Naive B cell (primary cell): ENCODE results near the gene TAF11L11. TPM values are rescaled to one million over a fixed set of nuclear protein-coding genes. Genes with fewer than 3 reads are reported as not detected.
"Not testable (repeated sequence)": the region's sequence is repeated elsewhere in the genome, so short reads cannot be mapped to it uniquely, and the experiment has no call there.

Experiments used
- ATAC-seq, 2 donors: fragments of 150-1000 bp; cut with Tn5 transposase; 2 replicates each; pipeline ENCODE4 v1.10.0; 2021; ENCODE audit warnings: low read depth in 2 of 2, mild to moderate bottlenecking in 2 of 2, moderate library complexity in 2 of 2
- DNase-seq: peaks from one replicate; pipeline ENCODE4 v3.0.0; 2022
- H3K27ac Mint-ChIP-seq, 6 donors: one replicate each; pipeline ENCODE4 v1.8.0; 2020 to 2022; ENCODE audit warnings: mild to moderate bottlenecking in 6 of 6, mixed read lengths in 6 of 6, moderate library complexity in 5 of 6, inconsistent platforms in 2 of 6
- H3K27me3 Mint-ChIP-seq, 3 donors: one replicate each; pipeline ENCODE4 v1.8.0; 2021 to 2022; ENCODE audit warnings: mixed read lengths in 3 of 3, mild to moderate bottlenecking in 1 of 3
- H3K36me3 Mint-ChIP-seq, 2 donors: one replicate each; pipeline ENCODE4 v1.8.0; 2020 to 2022; ENCODE audit warnings: mixed read lengths in 2 of 2, inconsistent platforms in 1 of 2, mild to moderate bottlenecking in 1 of 2
- H3K4me1 Mint-ChIP-seq, 3 donors: one replicate each; pipeline ENCODE4 v1.8.0; 2020 to 2022; ENCODE audit warnings: mixed read lengths in 3 of 3, inconsistent platforms in 1 of 3, mild to moderate bottlenecking in 1 of 3, moderate library complexity in 1 of 3
- H3K4me3 Mint-ChIP-seq, 8 donors: one replicate each; pipeline ENCODE4 v1.8.0; 2020 to 2022; ENCODE audit warnings: mild to moderate bottlenecking in 8 of 8, mixed read lengths in 8 of 8, moderate library complexity in 8 of 8, inconsistent platforms in 2 of 8
- H3K9me3 Mint-ChIP-seq, 7 donors: one replicate each; pipeline ENCODE4 v1.8.0; 2020 to 2022; ENCODE audit warnings: mixed read lengths in 7 of 7, mild to moderate bottlenecking in 5 of 7, inconsistent platforms in 2 of 7, moderate library complexity in 1 of 7
- polyA plus RNA-seq, 6 donors: library from polyadenylated mRNA; unstranded; fragments of 300-500 nt; fragmentation: Illumina TruSeq; gene quantifications; one replicate each; pipeline ENCODE4 v1.2.3, GENCODE V29; 2021; ENCODE audit warnings: low read depth in 6 of 6

TAF11L11 gene
- polyA plus RNA-seq, 6 donors from 2014 or later: not detected

DNA sequence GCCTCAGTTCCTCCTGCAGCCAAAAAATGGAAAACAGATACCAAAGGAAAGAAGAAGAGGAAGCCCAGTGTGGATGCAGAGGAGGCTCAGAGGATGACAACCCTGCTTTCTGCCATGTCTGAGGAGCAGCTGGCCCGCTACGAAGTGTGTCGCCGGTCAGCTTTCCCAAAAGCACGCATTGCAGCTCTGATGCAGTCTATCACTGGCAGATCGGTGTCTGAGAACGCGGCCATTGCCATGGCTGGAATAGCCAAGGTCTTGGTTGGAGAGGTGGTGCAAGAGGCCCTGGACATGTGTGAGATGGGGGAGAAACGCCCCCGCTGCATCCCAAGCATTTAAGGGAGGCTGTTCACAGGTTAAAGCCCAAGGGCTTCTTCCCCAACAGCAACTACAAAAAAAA lies 45.2 kb downstream of the TAF11L11 start:
- ATAC-seq, DNase-seq, H3K4me1 Mint-ChIP-seq, H3K4me3 Mint-ChIP-seq, H3K36me3 Mint-ChIP-seq: not testable (repeated sequence)
- H3K27ac Mint-ChIP-seq: peak overlapping the region in 1 of 6 donors; percentile 39
- H3K27me3 Mint-ChIP-seq: peaks cover 0 to 25% (median 8%) of the 10 kb centered on the region in 3 donors
- peaks cover 0 to 14% (median 8%) of the 10 kb centered on the region in 7 donors for H3K9me3 Mint-ChIP-seq

DNA sequence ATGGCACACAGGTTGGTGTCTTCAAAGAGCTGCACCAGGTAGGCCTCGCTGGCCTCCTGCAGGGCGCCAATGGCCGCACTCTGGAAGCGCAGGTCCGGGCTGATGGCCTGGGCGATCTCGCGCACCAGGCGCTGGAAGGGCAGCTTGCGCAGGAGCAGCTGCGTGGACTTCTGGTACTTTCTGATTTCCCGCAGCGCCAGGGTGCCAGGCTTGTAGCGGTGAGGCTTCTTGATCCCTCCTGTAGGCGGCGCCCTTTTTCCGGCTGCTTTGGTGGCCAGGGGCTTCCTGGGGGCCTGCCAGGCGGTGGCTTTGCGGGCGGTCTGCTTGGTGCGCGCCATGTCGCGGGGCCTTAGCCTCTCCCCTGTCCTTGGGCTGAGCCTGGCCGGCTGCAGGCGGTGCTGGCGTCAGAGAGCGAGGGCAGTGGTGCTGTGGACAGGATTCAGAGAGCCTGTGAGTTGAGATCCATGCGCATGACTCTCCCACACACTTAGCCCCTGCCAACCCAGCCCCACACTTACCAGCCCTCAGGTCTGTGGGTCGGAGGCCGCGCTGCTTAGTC lies 51.3 kb downstream of the TAF11L11 start:
- DNase-seq, H3K4me1 Mint-ChIP-seq, H3K27me3 Mint-ChIP-seq, H3K4me3 Mint-ChIP-seq, H3K36me3 Mint-ChIP-seq, ATAC-seq, H3K27ac Mint-ChIP-seq, H3K9me3 Mint-ChIP-seq: not testable (repeated sequence)

Other genes with a start within 250 kb of the TAF11L11 start
- not detected for gene TAF11L2, start 106.0 kb upstream of the TAF11L11 start, polyA plus RNA-seq
- gene TAF11L3, start 85.8 kb upstream of the TAF11L11 start, polyA plus RNA-seq: not detected
- not detected for gene TAF11L4, start 82.4 kb upstream of the TAF11L11 start, polyA plus RNA-seq
- gene TAF11L5, start 78.9 kb upstream of the TAF11L11 start, polyA plus RNA-seq: not detected
- gene TAF11L6, start 75.5 kb upstream of the TAF11L11 start, polyA plus RNA-seq: not detected
- gene TAF11L7, start 18.4 kb upstream of the TAF11L11 start, polyA plus RNA-seq: not detected
- not detected for gene TAF11L8, start 13.2 kb upstream of the TAF11L11 start, polyA plus RNA-seq
- not detected for gene TAF11L9, start 9.8 kb upstream of the TAF11L11 start, polyA plus RNA-seq
- gene TAF11L10, start 6.4 kb upstream of the TAF11L11 start, polyA plus RNA-seq: not detected
- not detected for gene TAF11L12, start 6.2 kb downstream of the TAF11L11 start, polyA plus RNA-seq
- not detected for gene TAF11L13, start 27.9 kb downstream of the TAF11L11 start, polyA plus RNA-seq
- gene TAF11L14, start 30.3 kb downstream of the TAF11L11 start, polyA plus RNA-seq: not detected